Measurements from ENCODE around the gene PLA2G4E. TPM values are rescaled to one million over a fixed set of nuclear protein-coding genes. Genes with fewer than 3 reads are reported as not detected.

Gene PLA2G4E
- total and polyA plus RNA-seq, 9 of the 15 experiments (the other 6 are each of a cell fraction or from before 2014, with no cell fraction given): 0.03 TPM; not detected in 8

DNA sequence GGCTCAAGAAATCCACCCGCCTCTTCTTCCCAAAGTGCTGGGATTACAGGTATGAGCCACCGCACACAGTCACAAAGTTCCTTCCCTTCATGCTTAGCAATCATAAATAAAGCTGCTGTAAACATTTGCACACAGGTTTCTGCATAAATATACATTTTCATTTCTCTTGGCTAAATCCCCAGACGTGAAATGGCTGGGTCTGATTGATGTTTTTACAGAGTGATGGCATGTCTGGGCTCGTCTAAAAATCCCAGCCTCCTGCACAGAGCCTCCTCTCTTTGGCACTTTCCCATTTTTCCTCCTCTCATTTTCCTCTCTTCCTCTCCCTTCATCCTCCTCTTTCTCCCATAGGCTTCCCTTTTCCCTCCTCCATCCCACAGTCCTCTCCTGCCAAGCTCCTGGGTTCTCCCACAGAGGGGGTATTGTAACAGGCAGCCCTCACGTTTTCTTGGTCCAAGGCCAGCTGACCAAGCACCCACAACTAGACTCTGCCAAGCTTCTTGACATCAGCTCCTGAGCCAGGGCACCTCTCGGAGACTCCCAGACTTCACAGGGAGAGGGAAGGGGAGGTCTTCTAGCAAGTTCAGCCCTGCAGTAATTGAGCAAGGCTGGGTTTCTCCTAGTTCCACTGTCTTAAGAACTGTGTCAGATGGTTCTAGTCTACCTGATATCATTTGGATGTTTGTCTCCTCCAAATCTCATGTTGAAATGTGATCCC, 10.5 kb upstream of the PLA2G4E start:
- H4K20me1 ChIP-seq (replicated peaks; ENCODE audit: control insufficient read depth, insufficient read depth, low read length): no peaks in the 10 kb centered on the region
- in situ Hi-C loops (cut with MboI): no loop called here
- H3K4me3 ChIP-seq: no peak overlapping the region
- no peaks in the 10 kb centered on the region; the same call in none of the 2 replicates for H3K9me3 ChIP-seq (replicated peaks; ENCODE audit: control insufficient read depth, insufficient read depth, low read depth, low read length)
- 0% methylated on average over 5 of the region's 6 CpGs for WGBS (ENCODE audit: insufficient coverage, low coverage, missing lambda C conversion rate)
- no peaks in the 10 kb centered on the region for H3K79me2 ChIP-seq (ENCODE audit: control insufficient read depth, insufficient read depth, low read length)
- H3K9ac ChIP-seq (ENCODE audit: insufficient read depth in 1 of 2, low read depth in 2 of 2, low read length in 2 of 2): no peak overlapping the region
- CTCF ChIA-PET (ENCODE audit: low intra/inter-chr PET ratio): no interaction called here
- H3K27ac ChIP-seq (ENCODE audit: extremely low read depth, low read depth, low read length): no peak overlapping the region
- H3K4me2 ChIP-seq (ENCODE audit: insufficient read depth, low read length): no peak overlapping the region
- FAIRE-seq (no peak), ATAC-seq (no peak), DNase-seq (ENCODE audit: extremely low read depth in 1 of 4, low spot score in 3 of 4) (no peak)
- POLR2A ChIA-PET: interaction anchor here (0.5 to 0.8 kb wide), 2 partner anchors 13 to 201 kb away, joined by 3 to 4 read pairs; no protein-coding TSS in a partner anchor
- intact Hi-C loops (cut with micrococcal nuclease): no loop called here
- TF ChIP-seq TEAD4 (IDR thresholded peaks at IDR 0.05; ENCODE audit: low read length): no peak
- TF ChIP-seq TEAD4 (CRISPR knock-in tag; IDR thresholded peaks at IDR 0.05; ENCODE audit: borderline replicate concordance): no peak
- no peak for TF ChIP-seq ZNF263 (CRISPR knock-in tag; IDR thresholded peaks at IDR 0.05; ENCODE audit: borderline replicate concordance)
- TF ChIP-seq FOS (IDR thresholded peaks at IDR 0.05; ENCODE audit: extremely low read depth, insufficient read length): no peak
- TF ChIP-seq ZNF77 (CRISPR knock-in tag; IDR thresholded peaks at IDR 0.05): no peak
- no peak for TF ChIP-seq THAP12 (CRISPR knock-in tag; IDR thresholded peaks at IDR 0.05)
- TF ChIP-seq, protein P1, sequence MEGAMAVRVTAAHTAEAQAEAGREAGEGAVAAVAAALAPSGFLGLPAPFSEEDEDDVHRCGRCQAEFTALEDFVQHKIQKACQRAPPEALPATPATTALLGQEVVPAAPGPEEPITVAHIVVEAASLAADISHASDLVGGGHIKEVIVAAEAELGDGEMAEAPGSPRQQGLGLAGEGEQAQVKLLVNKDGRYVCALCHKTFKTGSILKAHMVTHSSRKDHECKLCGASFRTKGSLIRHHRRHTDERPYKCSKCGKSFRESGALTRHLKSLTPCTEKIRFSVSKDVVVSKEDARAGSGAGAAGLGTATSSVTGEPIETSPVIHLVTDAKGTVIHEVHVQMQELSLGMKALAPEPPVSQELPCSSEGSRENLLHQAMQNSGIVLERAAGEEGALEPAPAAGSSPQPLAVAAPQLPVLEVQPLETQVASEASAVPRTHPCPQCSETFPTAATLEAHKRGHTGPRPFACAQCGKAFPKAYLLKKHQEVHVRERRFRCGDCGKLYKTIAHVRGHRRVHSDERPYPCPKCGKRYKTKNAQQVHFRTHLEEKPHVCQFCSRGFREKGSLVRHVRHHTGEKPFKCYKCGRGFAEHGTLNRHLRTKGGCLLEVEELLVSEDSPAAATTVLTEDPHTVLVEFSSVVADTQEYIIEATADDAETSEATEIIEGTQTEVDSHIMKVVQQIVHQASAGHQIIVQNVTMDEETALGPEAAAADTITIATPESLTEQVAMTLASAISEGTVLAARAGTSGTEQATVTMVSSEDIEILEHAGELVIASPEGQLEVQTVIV (CRISPR knock-in tag; IDR thresholded peaks at IDR 0.05; ENCODE audit: borderline replicate concordance): no peak
- no peak for TF ChIP-seq KDM4B (IDR thresholded peaks at IDR 0.05; ENCODE audit: borderline replicate concordance in 2 of 2, low read depth in 1 of 2)
- TF ChIP-seq ZC3H8 (IDR thresholded peaks at IDR 0.05): no peak
- no peak overlapping the region for H2AFZ ChIP-seq (ENCODE audit: low read depth, low read length)
- H3K4me1 ChIP-seq (replicated peaks in 1 of 2; ENCODE audit: control insufficient read depth in 2 of 2, insufficient read depth in 2 of 2, low read length in 2 of 2): peaks cover 0 to 4% of the 10 kb centered on the region in 2 experiments; a peak in 1 of 5 replicates
- no peaks in the 10 kb centered on the region for H3K36me3 ChIP-seq (ENCODE audit: control insufficient read depth, insufficient read depth, low read length)
- H3K9me1 ChIP-seq (ENCODE audit: control insufficient read depth, insufficient read depth, low read length): no peaks in the 10 kb centered on the region
- H3K27me3 ChIP-seq (ENCODE audit: control insufficient read depth in 2 of 2, insufficient read depth in 2 of 2, low read length in 2 of 2): peaks cover 14 to 31% of the 10 kb centered on the region in 2 experiments; a peak in 3 of 5 replicates
- no TSS peak for BruUV-seq (replicated peaks)
